Sciatic nerve (tissue), 2 donors: ENCODE results near the gene ADM. TPM values are rescaled to one million over a fixed set of nuclear protein-coding genes. Genes with fewer than 3 reads are reported as not detected.

Source experiments
- ATAC-seq: fragments of 200-7000 bp; cut with Tn5 transposase; one replicate; pipeline ENCODE4 v1.9.1; 2020; ENCODE audit warnings: mild to moderate bottlenecking, moderate library complexity
- DNase-seq: peaks from one replicate; pipeline ENCODE4 v3.0.0-alpha.2; 2020; ENCODE audit warnings: low spot score
- intact Hi-C: fragments of 100-400 bp; cut with DNase I; formaldehyde crosslinking; loops from one replicate; pipeline ENCODE4 v1.14.2; 2022
- total RNA-seq: library from RNA; stranded (reverse); fragmentation: NEBNext Ultra II Directional; extraction: Animal tissue kit (Norgen Biotek cat#: 25700); gene quantifications from one replicate; pipeline ENCODE4 v1.2.1, GENCODE V29; 2021
- donor health status: DM: no; HTN: no; CAD: no.
- donor health status: DM: no; HTN: no; CAD: no.

Gene ADM
- total RNA-seq, 1 donor from 2014 or later = 92.4 TPM

DNA sequence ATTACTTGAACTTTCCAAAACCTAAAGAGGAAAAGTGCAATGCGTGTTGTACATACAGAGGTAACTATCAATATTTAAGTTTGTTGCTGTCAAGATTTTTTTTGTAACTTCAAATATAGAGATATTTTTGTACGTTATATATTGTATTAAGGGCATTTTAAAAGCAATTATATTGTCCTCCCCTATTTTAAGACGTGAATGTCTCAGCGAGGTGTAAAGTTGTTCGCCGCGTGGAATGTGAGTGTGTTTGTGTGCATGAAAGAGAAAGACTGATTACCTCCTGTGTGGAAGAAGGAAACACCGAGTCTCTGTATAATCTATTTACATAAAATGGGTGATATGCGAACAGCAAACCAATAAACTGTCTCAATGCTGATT, 2.1 kb downstream of the ADM start:
- DNase-seq = no peak
- intact Hi-C loops = loop anchor here (5.0 kb wide), 2 partner anchors 95 to 550 kb away; no protein-coding TSS in a partner anchor

GRCh38 chr11:10307400-10308200, 2.7 kb downstream of the ADM start:
- DNase-seq (peak; percentile 91), ATAC-seq (peak; percentile 77)
- intact Hi-C loops = loop anchor here (5.0 kb wide), 2 partner anchors 95 to 550 kb away; no protein-coding TSS in a partner anchor

More for the DNA sequence above, 2.1 kb downstream of the ADM start:
- ATAC-seq = no peak

GRCh38 chr11:10308201-10308954, 3.5 kb downstream of the ADM start:
- ATAC-seq = no peak
- intact Hi-C loops = loop anchor here (5.0 kb wide), 2 partner anchors 96 to 551 kb away; no protein-coding TSS in a partner anchor
- no peak for DNase-seq

DNA sequence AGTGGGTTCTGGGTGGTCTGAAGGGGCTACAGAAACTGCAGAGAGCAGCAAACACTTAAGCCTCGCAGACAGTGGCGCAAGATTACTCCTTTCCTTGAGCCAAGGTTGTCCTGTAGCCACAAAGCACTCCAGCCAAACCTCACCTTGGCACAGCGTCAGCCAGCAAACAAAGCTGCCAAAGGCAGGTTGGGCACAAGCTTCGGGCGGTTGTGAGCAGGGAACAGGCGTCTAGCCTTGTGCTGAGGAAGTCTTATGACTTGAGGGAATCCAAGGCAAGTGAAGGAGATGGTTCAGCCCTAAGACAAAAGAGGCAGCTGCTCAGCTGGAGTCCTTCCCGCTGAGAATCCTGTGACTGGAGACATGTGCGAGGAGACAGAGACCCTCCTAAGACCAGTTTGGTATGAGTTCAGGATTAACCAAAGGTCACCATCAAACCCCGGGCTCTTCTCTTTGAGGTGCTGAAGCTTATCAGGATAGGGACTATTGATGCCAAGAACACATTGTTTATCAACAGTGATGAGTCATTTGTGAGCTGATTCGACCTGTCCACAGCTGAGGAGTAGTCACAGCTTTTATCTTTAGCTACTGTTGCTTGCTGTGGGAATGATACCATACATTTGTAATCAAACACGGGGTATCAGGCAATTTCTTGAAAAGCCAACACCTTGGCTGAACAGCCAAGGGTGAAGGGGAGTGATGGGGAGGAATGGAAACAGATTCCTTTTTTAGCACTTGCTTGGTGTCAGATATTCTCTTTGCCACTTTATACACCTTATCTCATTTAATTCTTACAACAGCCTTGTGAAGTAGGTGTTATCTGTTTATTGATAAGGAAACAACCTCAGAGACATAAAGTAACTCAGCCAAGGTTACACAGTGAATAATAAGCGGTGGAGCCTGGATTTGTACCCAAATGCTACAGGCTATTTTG, 4.6 kb downstream of the ADM start:
- intact Hi-C loops = loop anchor here (5.0 kb wide), 2 partner anchors 97 to 552 kb away; no protein-coding TSS in a partner anchor
- ATAC-seq (no peak), DNase-seq (peak; percentile 74)

- DNase-seq (no peak), ATAC-seq (no peak)
- intact Hi-C loops = no loop called here
These were observed 5.5 kb downstream of the ADM start for GRCh38 chr11:10310301-10310841.

GRCh38 chr11:10311802-10312201, 6.9 kb downstream of the ADM start:
- intact Hi-C loops = no loop called here
- ATAC-seq = no peak
- DNase-seq = no peak

GRCh38 chr11:10314199-10315072, 9.6 kb downstream of the ADM start:
- ATAC-seq = peak; percentile 51
- no peak for DNase-seq
- intact Hi-C loops = no loop called here

DNA sequence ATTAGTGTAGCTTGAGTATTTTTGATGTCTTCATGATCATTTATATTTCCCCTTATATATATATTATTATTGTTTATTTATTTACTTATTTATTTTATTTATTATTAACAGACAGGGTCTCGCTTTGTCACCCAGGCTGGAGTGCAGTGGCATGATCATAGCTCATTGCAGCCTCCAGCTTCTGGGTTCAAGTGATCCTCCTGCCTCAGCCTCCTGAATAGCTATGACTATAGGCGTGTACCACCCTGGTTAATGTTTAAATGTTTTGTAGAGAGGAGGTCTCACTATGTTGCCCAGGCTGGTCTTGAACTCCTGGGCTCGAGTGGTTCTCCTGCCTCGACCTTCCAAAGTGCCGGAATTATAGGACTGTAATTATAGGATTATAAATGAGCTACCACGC, 10.2 kb downstream of the ADM start:
- intact Hi-C loops = no loop called here
- DNase-seq = no peak
- no peak for ATAC-seq

GRCh38 chr11:10317151-10317755, 12.4 kb downstream of the ADM start:
- DNase-seq (no peak), ATAC-seq (peak; percentile 58)
- intact Hi-C loops = no loop called here

GRCh38 chr11:10317776-10318526, 13.1 kb downstream of the ADM start:
- peak; percentile 14 for ATAC-seq
- DNase-seq = no peak
- intact Hi-C loops = no loop called here

GRCh38 chr11:10318527-10318802, 13.6 kb downstream of the ADM start:
- no peak for ATAC-seq
- DNase-seq = no peak
- intact Hi-C loops = no loop called here

DNA sequence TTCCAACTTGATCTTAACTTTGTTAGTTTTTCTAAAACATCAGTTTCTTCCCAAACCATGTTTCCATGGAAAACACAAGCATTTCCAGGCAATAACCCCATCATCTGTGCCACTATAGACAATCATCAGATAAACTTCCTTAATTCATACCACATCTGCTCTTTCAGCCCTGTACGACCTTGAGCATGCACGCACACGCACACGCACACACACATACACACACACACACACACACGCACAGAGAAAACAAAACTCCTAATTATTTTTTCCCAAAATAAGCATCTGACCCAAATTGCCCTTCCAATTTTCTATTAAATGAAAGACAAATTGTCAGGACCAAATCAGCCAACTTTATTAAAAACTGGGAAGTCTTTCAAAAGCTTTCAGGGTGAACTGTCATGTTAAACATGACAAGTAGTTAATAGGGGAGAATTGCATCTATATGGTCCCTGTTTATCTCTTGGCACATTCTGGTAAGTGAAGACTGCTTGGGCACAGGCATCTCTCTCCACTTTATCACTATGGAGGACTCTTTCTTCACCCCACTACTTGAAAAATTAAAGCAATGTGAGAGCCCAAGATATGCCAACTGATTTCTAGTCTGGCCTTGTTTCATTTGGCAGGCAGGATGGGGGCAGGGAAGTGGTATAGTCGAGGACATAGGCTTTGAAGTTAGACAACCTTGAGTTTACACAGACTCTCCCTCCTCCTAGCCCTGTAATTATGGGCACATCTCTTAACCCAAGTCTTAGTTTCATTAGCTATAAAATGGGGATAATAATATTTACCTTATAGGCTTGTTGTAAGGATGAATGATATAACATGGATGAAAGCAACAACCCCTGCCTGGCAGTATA, 15.1 kb downstream of the ADM start:
- no peak for DNase-seq
- ATAC-seq = no peak
- intact Hi-C loops = no loop called here

DNA sequence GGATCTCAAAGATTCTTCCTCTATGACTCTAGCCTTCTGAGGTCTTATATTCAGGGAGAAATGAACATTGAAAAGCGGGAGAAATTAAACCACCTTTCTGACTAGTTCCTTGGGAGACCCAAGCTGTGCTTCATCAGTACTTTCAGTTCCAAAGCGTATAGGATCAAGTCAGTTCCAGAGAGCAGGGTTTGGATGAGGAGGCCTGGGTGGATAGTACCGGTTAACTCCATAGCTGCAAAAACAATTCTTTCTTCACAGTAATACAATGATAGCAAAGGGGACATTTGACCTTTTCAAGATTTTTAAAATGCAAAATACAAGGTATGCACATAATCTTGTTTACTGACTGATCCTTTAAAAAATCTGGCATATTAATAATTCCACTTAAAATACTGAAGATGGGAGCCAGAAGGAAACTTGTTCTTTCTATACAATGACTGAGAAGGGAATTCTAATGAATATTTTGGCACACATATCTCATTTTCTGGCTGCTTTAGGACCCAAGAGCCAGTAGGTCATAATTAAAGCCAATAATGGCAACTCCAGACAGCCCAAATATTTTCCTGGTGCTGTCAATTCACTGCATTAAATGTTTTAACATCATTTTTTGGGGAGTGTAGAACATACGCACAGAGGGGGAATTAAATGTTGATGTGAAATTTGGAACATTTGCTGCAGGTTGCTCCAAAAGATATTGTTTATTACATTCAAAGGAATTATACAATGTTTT, 16.0 kb downstream of the ADM start:
- ATAC-seq (no peak), DNase-seq (no peak)
- intact Hi-C loops = no loop called here

DNA sequence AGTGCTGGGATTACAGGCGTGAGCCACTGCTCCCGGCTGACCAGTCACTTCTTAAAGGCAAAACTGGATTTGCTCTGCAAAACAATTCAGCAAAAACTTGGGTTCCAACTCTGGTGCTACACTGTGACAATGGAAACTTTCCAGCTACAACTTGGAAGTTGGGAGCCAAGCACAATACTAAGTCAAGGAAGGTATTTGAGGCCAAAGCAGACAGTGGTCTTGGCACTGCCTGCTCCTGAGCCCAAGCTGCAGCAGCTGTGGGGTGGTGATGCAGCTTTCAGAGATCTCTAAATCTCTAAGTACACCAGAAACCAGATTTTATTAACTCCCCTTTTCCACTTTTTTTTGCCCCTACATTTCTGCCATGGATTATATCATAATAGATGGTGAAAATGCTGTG, 17.5 kb downstream of the ADM start:
- no peak for DNase-seq
- intact Hi-C loops = no loop called here
- no peak for ATAC-seq
